HFFc6 (cell line): Measurements from ENCODE around the gene STRBP. TPM values are rescaled to one million over a fixed set of nuclear protein-coding genes. Genes with fewer than 3 reads are reported as not detected.

Experiments
- DNase-seq: peaks from one replicate; pipeline ENCODE4 v3.0.0-alpha.2; 2018
- H3K27ac Mint-ChIP-seq: 2 replicates; pipeline ENCODE4 v1.8.0; 2020; ENCODE audit warnings: mild to moderate bottlenecking, mixed read lengths
- H3K27me3 Mint-ChIP-seq: 2 replicates; pipeline ENCODE4 v1.8.0; 2021; ENCODE audit warnings: mild to moderate bottlenecking, moderate library complexity, mixed read lengths; ENCODE audit not compliant: insufficient read depth
- H3K36me3 Mint-ChIP-seq: 2 replicates; pipeline ENCODE4 v1.8.0; 2021; ENCODE audit warnings: low read depth, mixed read lengths
- H3K4me1 Mint-ChIP-seq: 2 replicates; pipeline ENCODE4 v1.8.0; 2020; ENCODE audit warnings: low read depth, mixed read lengths
- H3K4me3 Mint-ChIP-seq: 2 replicates; pipeline ENCODE4 v1.8.0; 2020; ENCODE audit warnings: mild to moderate bottlenecking, moderate library complexity, mixed read lengths
- H3K9me3 Mint-ChIP-seq: 2 replicates; pipeline ENCODE4 v1.8.0; 2020; ENCODE audit warnings: mild to moderate bottlenecking, mixed read lengths
- total RNA-seq, 6 experiments: library from RNA; stranded (reverse); fragmentation: NEBNext Ultra II Directional; extraction: Animal tissue kit (Norgen Biotek cat#: 25700); gene quantifications; 2 replicates in 1 of 6; 3 replicates in 5 of 6; pipeline ENCODE4 v1.2.3, GENCODE V29; 2021
- TF ChIP-seq, protein P1 (sequence below): fragments of 200-600 bp; sonication (generic); IDR thresholded peaks from 2 replicates; pipeline ENCODE4 v1.5.0; 2021; ENCODE audit warnings: antibody characterized with exemption, mild to moderate bottlenecking

Gene STRBP
- total RNA-seq, 6 experiments from 2014 or later = 1.4 to 2.5 (median 1.9) TPM

DNA sequence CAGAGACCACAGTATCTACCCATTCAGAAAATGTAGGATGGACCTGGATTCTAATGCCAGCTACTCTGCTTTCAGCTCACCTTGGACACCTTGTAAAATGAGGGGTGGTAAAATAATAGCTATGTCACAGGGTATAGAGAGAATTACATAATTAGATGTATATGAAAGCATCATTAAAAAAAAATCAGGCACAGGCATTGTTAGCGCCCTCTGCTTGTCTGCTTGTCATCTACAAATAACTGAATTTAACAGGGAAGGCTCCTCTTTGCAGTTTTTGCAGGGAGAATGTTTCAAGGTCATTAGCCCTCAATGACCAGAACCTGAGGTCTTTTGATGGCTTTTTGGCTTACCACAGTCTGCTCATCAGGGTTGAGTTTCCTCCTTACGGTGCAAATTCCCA, 176.9 kb downstream of the STRBP start:
- Mint-ChIP-seq H3K27ac (no peak overlapping the region), H3K9me3 (no peaks in the 10 kb centered on the region), H3K4me3 (no peak overlapping the region), H3K36me3 (peaks cover 5% of the 10 kb centered on the region; the same call in 1 of the 2 replicates), H3K27me3 (no peaks in the 10 kb centered on the region; the same call in 1 of the 2 replicates), H3K4me1 (peaks cover 28% of the 10 kb centered on the region)
- DNase-seq = no peak
- TF ChIP-seq, protein P1, sequence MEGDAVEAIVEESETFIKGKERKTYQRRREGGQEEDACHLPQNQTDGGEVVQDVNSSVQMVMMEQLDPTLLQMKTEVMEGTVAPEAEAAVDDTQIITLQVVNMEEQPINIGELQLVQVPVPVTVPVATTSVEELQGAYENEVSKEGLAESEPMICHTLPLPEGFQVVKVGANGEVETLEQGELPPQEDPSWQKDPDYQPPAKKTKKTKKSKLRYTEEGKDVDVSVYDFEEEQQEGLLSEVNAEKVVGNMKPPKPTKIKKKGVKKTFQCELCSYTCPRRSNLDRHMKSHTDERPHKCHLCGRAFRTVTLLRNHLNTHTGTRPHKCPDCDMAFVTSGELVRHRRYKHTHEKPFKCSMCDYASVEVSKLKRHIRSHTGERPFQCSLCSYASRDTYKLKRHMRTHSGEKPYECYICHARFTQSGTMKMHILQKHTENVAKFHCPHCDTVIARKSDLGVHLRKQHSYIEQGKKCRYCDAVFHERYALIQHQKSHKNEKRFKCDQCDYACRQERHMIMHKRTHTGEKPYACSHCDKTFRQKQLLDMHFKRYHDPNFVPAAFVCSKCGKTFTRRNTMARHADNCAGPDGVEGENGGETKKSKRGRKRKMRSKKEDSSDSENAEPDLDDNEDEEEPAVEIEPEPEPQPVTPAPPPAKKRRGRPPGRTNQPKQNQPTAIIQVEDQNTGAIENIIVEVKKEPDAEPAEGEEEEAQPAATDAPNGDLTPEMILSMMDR = peak; percentile 44

DNA sequence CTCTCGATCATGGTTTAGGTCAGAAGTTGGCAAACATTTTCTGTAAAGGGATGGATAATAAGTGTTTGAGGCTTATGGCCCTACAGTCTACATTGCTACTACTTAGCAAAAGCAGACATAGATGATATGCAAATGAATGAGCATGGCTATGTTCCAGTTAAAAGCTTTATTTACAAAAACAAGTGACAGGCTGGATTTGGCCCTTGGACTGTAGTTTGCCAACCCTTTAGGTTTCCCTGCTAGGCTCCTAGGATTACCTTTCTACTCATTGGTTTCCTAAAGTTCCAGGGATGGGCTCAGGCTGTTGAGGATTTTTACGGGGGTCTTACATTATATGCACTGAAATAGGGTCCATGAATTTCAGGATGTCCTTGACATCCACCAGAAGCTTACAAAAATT, 177.4 kb downstream of the STRBP start:
- no peaks in the 10 kb centered on the region; the same call in 1 of the 2 replicates for H3K27me3 Mint-ChIP-seq
- H3K4me3 Mint-ChIP-seq = no peak overlapping the region
- no peak overlapping the region for H3K27ac Mint-ChIP-seq
- no peak for DNase-seq
- peaks cover 5% of the 10 kb centered on the region; the same call in 1 of the 2 replicates for H3K36me3 Mint-ChIP-seq
- peaks cover 28% of the 10 kb centered on the region for H3K4me1 Mint-ChIP-seq
- TF ChIP-seq, protein P1 = no peak
- no peaks in the 10 kb centered on the region for H3K9me3 Mint-ChIP-seq

DNA sequence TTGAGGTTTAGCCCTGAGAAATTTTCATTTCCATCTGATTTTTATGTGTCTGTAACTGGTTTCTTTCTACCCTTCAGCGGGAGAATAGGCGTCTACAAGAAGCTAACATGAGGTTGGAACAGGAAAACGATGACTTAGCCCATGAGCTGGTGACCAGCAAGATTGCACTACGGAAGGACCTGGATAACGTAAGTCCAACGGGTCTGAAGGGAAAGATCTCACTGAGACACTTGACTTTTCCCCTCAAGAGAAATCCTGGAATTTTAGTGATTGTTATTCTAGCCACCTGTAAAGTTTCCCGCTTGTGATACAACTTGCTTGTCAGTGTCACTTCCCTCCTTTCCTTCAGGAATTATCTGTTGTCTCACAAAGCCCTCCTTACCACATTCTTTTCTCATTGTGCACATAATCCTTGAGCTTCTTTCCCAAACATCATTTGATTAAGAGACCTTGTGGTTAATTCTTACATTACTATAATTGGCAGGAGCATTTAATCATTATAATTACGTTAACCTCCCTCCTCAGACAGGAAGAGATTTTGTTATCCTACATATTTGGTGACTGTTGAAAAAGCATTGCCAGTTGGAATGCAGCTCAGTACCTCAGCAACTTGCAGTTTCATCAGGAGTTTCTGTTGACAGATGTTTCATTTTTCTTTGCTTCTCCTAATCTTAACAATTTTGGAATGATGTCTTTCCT, 178.0 kb downstream of the STRBP start:
- no peak overlapping the region; the same call in 1 of the 2 replicates for H3K27ac Mint-ChIP-seq
- peak; percentile 4 for DNase-seq
- H3K36me3 Mint-ChIP-seq = peaks cover 5% of the 10 kb centered on the region; the same call in 1 of the 2 replicates
- H3K4me1 Mint-ChIP-seq = peaks cover 28% of the 10 kb centered on the region
- no peaks in the 10 kb centered on the region; the same call in 1 of the 2 replicates for H3K27me3 Mint-ChIP-seq
- TF ChIP-seq, protein P1 = no peak
- H3K4me3 Mint-ChIP-seq = no peak overlapping the region
- H3K9me3 Mint-ChIP-seq = no peaks in the 10 kb centered on the region

DNA sequence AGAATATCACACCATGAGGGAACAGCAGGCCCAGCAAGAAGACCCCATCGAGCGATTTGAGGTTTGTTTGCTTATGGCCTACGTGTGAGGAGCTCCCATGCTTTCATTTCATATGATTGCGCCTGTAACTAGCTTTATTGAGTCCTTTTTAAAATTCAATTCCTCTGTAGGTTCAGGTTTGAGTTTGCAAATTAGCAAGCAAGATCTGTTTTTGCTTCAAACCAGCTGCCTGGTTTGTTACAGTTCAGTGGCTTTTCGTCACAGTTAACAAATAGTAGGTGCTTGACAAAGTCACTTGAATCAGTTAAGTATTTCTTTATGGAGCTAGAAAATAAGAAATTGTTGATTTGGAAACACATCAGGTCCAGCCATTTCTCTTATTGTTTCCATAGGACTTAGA, 178.6 kb downstream of the STRBP start:
- Mint-ChIP-seq H3K4me1 (peaks cover 28% of the 10 kb centered on the region), H3K4me3 (no peak overlapping the region), H3K36me3 (peaks cover 5% of the 10 kb centered on the region; the same call in 1 of the 2 replicates)

DNA sequence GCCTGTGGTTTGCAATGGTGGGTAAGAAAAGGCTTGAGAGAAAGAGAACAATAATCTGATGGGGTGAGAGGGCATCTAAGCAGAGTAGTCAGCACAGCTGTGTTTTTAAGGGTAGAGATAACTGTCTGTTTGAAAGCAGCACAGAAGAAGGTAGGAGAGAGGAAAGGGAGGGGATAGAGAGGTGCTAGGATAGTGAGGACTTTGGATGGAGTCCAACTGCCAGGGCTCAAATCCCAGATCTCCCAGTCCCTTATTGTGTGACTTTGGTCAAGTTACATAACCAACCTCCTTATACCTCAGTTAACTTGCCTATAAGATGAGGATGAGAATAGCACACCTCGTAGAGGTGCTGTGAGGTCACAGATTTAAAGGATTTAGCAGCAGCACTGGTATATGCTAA, 179.3 kb downstream of the STRBP start:
- TF ChIP-seq, protein P1 = no peak
- Mint-ChIP-seq H3K27ac (no peak overlapping the region), H3K27me3 (no peaks in the 10 kb centered on the region; the same call in 1 of the 2 replicates), H3K4me1 (peaks cover 28% of the 10 kb centered on the region), H3K4me3 (no peak overlapping the region), H3K9me3 (no peaks in the 10 kb centered on the region), H3K36me3 (peaks cover 5% of the 10 kb centered on the region; the same call in 1 of the 2 replicates)
- DNase-seq = no peak

More for the DNA sequence above, 178.6 kb downstream of the STRBP start:
- Mint-ChIP-seq H3K27ac (no peak overlapping the region; the same call in 1 of the 2 replicates), H3K27me3 (no peaks in the 10 kb centered on the region; the same call in 1 of the 2 replicates), H3K9me3 (no peaks in the 10 kb centered on the region)
- TF ChIP-seq, protein P1 = no peak
- DNase-seq = no peak
